Keratinocyte (primary cell): ENCODE results near the gene CALHM5. TPM values are rescaled to one million over a fixed set of nuclear protein-coding genes. Genes with fewer than 3 reads are reported as not detected.

Source experiments
- DNase-seq: peaks from one replicate; pipeline ENCODE4 v3.0.0-alpha.2; 2011; ENCODE audit warnings: low read depth, missing footprints, low spot score
- FAIRE-seq: peaks from 2 replicates; lab custom pipeline; 2011; peaks lifted over from hg19 to GRCh38; lab: Jason Lieb, UNC
- H2AFZ ChIP-seq: 2 replicates; pipeline ENCODE4 v1.6.0; 2012; ENCODE audit warnings: low read length, control low read depth, inconsistent platforms; ENCODE audit not compliant: control insufficient read depth
- H3K27ac ChIP-seq: 2 replicates; pipeline ENCODE4 v1.5.1; 2011; ENCODE audit warnings: low read length; ENCODE audit not compliant: control insufficient read depth, insufficient read depth
- H3K27me3 ChIP-seq: 3 replicates; pipeline ENCODE4 v1.6.0; 2011; ENCODE audit warnings: low read length; ENCODE audit not compliant: control insufficient read depth, insufficient read depth; ENCODE audit errors: extremely low read depth
- H3K36me3 ChIP-seq, 2 experiments: 2 replicates in 1 of 2; 3 replicates in 1 of 2; pipeline ENCODE4 v1.5.1; 2011; ENCODE audit warnings: low read length in 2 of 2, mild to moderate bottlenecking in 1 of 2; ENCODE audit not compliant: control insufficient read depth in 2 of 2, insufficient read depth in 2 of 2; ENCODE audit errors: extremely low read depth in 1 of 2
- H3K4me1 ChIP-seq: 3 replicates; pipeline ENCODE4 v1.5.1; 2011; ENCODE audit warnings: low read length; ENCODE audit not compliant: control insufficient read depth, insufficient read depth; ENCODE audit errors: extremely low read depth
- H3K4me2 ChIP-seq: 3 replicates; pipeline ENCODE4 v1.6.0; 2011; ENCODE audit warnings: low read depth, low read length; ENCODE audit not compliant: control insufficient read depth, insufficient read depth; ENCODE audit errors: extremely low read depth
- H3K4me3 ChIP-seq, 3 experiments: fragments of 200-600 bp in 1 of 3; sonication (generic) in 1 of 3; 2 replicates in 2 of 3; 3 replicates in 1 of 3; pipeline ENCODE4 v1.5.1; 2011 to 2016; ENCODE audit warnings: low read length in 3 of 3, mild to moderate bottlenecking in 3 of 3, control low read depth in 2 of 3, inconsistent platforms in 1 of 3, low read depth in 1 of 3, mixed read lengths in 1 of 3, mixed run types in 1 of 3, moderate library complexity in 1 of 3; ENCODE audit not compliant: control insufficient read depth in 2 of 3, insufficient read depth in 2 of 3; ENCODE audit errors: extremely low read depth in 1 of 3
- H3K79me2 ChIP-seq: 2 replicates; pipeline ENCODE4 v1.6.0; 2012; ENCODE audit warnings: low read length; ENCODE audit not compliant: control insufficient read depth, insufficient read depth
- H3K9ac ChIP-seq: 3 replicates; pipeline ENCODE4 v1.6.0; 2011; ENCODE audit warnings: low read length; ENCODE audit not compliant: control insufficient read depth, insufficient read depth; ENCODE audit errors: extremely low read depth
- H3K9me1 ChIP-seq: 3 replicates; pipeline ENCODE4 v1.6.0; 2011; ENCODE audit warnings: low read length; ENCODE audit not compliant: control insufficient read depth, insufficient read depth; ENCODE audit errors: extremely low read depth
- H3K9me3 ChIP-seq: 2 replicates; pipeline ENCODE4 v1.5.1; 2012; ENCODE audit warnings: low read depth, low read length; ENCODE audit not compliant: control insufficient read depth
- H4K20me1 ChIP-seq: 3 replicates; pipeline ENCODE4 v1.6.0; 2011; ENCODE audit warnings: low read length; ENCODE audit not compliant: control insufficient read depth, insufficient read depth; ENCODE audit errors: extremely low read depth
- CTCF ChIP-seq, 3 experiments: IDR thresholded peaks in 1 of 3; conservative IDR thresholded peaks in 1 of 3; optimal IDR thresholded peaks in 1 of 3; 2 replicates in 2 of 3; 3 replicates in 1 of 3; pipeline versions ENCODE3 to v1.5.1; 2011; ENCODE audit warnings: low read length in 3 of 3, mild to moderate bottlenecking in 3 of 3, moderate library complexity in 2 of 3, control low read depth in 1 of 3, inconsistent platforms in 1 of 3; ENCODE audit not compliant: insufficient read depth in 2 of 3; ENCODE audit errors: extremely low read depth in 1 of 3
- EZH2 ChIP-seq: IDR thresholded peaks from one replicate; pipeline ENCODE4 v1.6.1; 2012; ENCODE audit warnings: inconsistent platforms, mild to moderate bottlenecking, low read length, moderate library complexity
- dilution Hi-C: fragments of 300-500 bp; cut with MboI; formaldehyde crosslinking; loops from one replicate; pipeline ENCODE4 v1.7.0; 2020; ENCODE audit warnings: low sequenced_read_pairs; ENCODE audit not compliant: extremely low pct_ligation_motif_present
- polyA plus RNA-seq, 5 experiments: library from polyadenylated mRNA; depleted of rRNA in 3 of 5; stranded (reverse) in 3 of 5; stranded (forward) in 1 of 5; unstranded in 1 of 5; fragments of >200 nt; gene quantifications; 1 replicate in 1 of 5; 2 replicates in 3 of 5; 3 replicates in 1 of 5; pipeline versions ENCODE4 v1.2.1 to v1.2.3, GENCODE V29; 2011 to 2012; ENCODE audit warnings: missing spikeins in 2 of 5, low read depth in 1 of 5, low replicate concordance in 1 of 5

Gene CALHM5
- polyA plus RNA-seq, 1 donor (not counting 4 experiments of a cell fraction or from before 2014, with no cell fraction given) = 0.80 TPM

- H3K4me1 ChIP-seq = peaks cover 15% of the 10 kb centered on the region
- H2AFZ ChIP-seq = no peak overlapping the region
- H3K27me3 ChIP-seq = no peaks in the 10 kb centered on the region
- no peaks in the 10 kb centered on the region for H3K9me3 ChIP-seq
- H3K36me3 ChIP-seq = no peaks in the 10 kb centered on the region
- H3K9me1 ChIP-seq = no peaks in the 10 kb centered on the region
- H3K4me3 ChIP-seq = no peak overlapping the region
- DNase-seq (no peak), FAIRE-seq (no peak)
- H3K27ac ChIP-seq = no peak overlapping the region
- H3K79me2 ChIP-seq = no peaks in the 10 kb centered on the region
- H4K20me1 ChIP-seq = no peaks in the 10 kb centered on the region
- H3K4me2 ChIP-seq = no peak overlapping the region
- no peak overlapping the region for H3K9ac ChIP-seq
- TF ChIP-seq EZH2 = no peak
- TF ChIP-seq CTCF (optimal IDR thresholded peaks at IDR 0.05 in 1 of 3, IDR thresholded peaks at IDR 0.05 in 1 of 3, conservative IDR thresholded peaks at IDR 0.05 in 1 of 3; ENCODE audit: extremely low read depth in 1 of 3, insufficient read depth in 2 of 3, low read length in 3 of 3) = no peak
- dilution Hi-C loops = no loop called here
Observed at GRCh38 chr6:116529466-116530290, 18.2 kb downstream of the CALHM5 start.

GRCh38 chr6:116530436-116530835, 19.0 kb downstream of the CALHM5 start:
- Histone ChIP-seq H3K4me2 (no peak overlapping the region), H3K4me1 (peaks cover 19% of the 10 kb centered on the region), H3K9me3 (no peaks in the 10 kb centered on the region), H3K9ac (no peak overlapping the region), H3K79me2 (no peaks in the 10 kb centered on the region), H2AFZ (no peak overlapping the region), H3K4me3 (no peak overlapping the region), H3K27ac (no peak overlapping the region), H4K20me1 (no peaks in the 10 kb centered on the region), H3K9me1 (no peaks in the 10 kb centered on the region), H3K27me3 (no peaks in the 10 kb centered on the region), H3K36me3 (no peaks in the 10 kb centered on the region)
- TF ChIP-seq EZH2 = no peak
- no peak for TF ChIP-seq CTCF (optimal IDR thresholded peaks at IDR 0.05 in 1 of 3, IDR thresholded peaks at IDR 0.05 in 1 of 3, conservative IDR thresholded peaks at IDR 0.05 in 1 of 3; ENCODE audit: extremely low read depth in 1 of 3, insufficient read depth in 2 of 3, low read length in 3 of 3)
- DNase-seq = no peak
- FAIRE-seq = no peak
- dilution Hi-C loops = no loop called here
